Breast epithelium (tissue), 3 donors: ENCODE measurements around the gene HYOU1.

ENCODE experiments used
- POLR2A ChIP-seq: fragments of 450-650 bp; IDR thresholded peaks from one replicate; pipeline ENCODE4 v1.6.1; 2016; ENCODE audit warnings: antibody characterized with exemption, mild to moderate bottlenecking, moderate library complexity
- POLR2AphosphoS5 ChIP-seq, 3 donors: sonication (generic); formaldehyde crosslinking; IDR thresholded peaks; one replicate each; pipeline ENCODE4 v1.6.1; 2017; ENCODE audit warnings: antibody characterized with exemption in 3 of 3
- TF ChIP-seq, protein P1 (sequence below), 3 donors: fragments of 450-650 bp; IDR thresholded peaks; one replicate each; pipeline ENCODE4 v1.5.1; 2016 to 2017; ENCODE audit warnings: antibody characterized with exemption in 3 of 3, mild to moderate bottlenecking in 3 of 3, moderate library complexity in 3 of 3

DNA sequence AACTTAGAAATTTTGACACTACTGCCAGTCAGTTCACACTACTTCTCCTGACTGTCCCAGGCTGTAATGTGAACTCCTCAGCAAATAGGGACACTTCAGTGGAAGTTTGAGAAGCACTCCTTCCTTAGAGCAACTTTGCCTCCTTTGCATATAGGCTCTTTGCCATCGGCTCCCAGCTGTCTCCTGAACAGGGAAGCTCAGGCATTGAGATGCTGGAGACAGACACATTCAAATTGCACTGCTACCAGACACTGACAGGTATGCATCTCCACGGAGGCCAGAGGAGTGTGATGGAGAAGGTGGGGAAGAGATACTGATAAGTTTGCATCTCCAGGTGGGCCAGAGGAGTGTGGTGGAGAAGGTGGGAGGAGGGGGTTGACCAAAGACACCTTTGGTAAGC lies 37.0 kb downstream of the HYOU1 start:
- TF ChIP-seq, protein P1, sequence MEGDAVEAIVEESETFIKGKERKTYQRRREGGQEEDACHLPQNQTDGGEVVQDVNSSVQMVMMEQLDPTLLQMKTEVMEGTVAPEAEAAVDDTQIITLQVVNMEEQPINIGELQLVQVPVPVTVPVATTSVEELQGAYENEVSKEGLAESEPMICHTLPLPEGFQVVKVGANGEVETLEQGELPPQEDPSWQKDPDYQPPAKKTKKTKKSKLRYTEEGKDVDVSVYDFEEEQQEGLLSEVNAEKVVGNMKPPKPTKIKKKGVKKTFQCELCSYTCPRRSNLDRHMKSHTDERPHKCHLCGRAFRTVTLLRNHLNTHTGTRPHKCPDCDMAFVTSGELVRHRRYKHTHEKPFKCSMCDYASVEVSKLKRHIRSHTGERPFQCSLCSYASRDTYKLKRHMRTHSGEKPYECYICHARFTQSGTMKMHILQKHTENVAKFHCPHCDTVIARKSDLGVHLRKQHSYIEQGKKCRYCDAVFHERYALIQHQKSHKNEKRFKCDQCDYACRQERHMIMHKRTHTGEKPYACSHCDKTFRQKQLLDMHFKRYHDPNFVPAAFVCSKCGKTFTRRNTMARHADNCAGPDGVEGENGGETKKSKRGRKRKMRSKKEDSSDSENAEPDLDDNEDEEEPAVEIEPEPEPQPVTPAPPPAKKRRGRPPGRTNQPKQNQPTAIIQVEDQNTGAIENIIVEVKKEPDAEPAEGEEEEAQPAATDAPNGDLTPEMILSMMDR (IDR thresholded peaks at IDR 0.05): no peak
- TF ChIP-seq POLR2A (no peak), POLR2AphosphoS5 (IDR thresholded peaks at IDR 0.05) (no peak)
